Karpas-422 (cell line): ENCODE data around the gene KCNJ12. TPM values are rescaled to one million over a fixed set of nuclear protein-coding genes. Genes with fewer than 3 reads are reported as not detected.
"Not testable (repeated sequence)": the region's sequence is repeated elsewhere in the genome, so short reads cannot be mapped to it uniquely, and the experiment has no call there.

Experiments
- DNase-seq: peaks from one replicate; pipeline ENCODE4 v3.0.0-alpha.2; 2015
- H2AFZ ChIP-seq: fragments of 200-600 bp; sonication (generic); 2 replicates; pipeline ENCODE4 v1.6.1; 2014; ENCODE audit warnings: antibody characterized with exemption, low read length, mixed read lengths
- H3K27ac ChIP-seq: fragments of 200-600 bp; sonication (generic); 2 replicates; pipeline ENCODE4 v1.5.1; 2014; ENCODE audit warnings: mild to moderate bottlenecking, low read length, moderate library complexity
- H3K27me3 ChIP-seq: fragments of 200-600 bp; sonication (generic); 2 replicates; pipeline ENCODE4 v1.6.1; 2014; ENCODE audit warnings: low read length, mixed read lengths
- H3K36me3 ChIP-seq: fragments of 200-600 bp; sonication (generic); 2 replicates; pipeline ENCODE4 v1.6.1; 2014; ENCODE audit warnings: low read length, mixed read lengths; ENCODE audit not compliant: insufficient read depth
- H3K4me1 ChIP-seq: fragments of 200-600 bp; sonication (generic); 2 replicates; pipeline ENCODE4 v1.6.1; 2014; ENCODE audit warnings: mild to moderate bottlenecking, low read length, mixed read lengths
- H3K4me2 ChIP-seq: fragments of 200-600 bp; sonication (generic); 2 replicates; pipeline ENCODE4 v1.6.1; 2014; ENCODE audit warnings: low read length, low read depth, mild to moderate bottlenecking; ENCODE audit not compliant: poor library complexity, severe bottlenecking
- H3K4me3 ChIP-seq: fragments of 200-600 bp; sonication (generic); 2 replicates; pipeline ENCODE4 v1.5.1; 2014; ENCODE audit warnings: mild to moderate bottlenecking, antibody characterized with exemption, low read length, mixed read lengths
- H3K79me2 ChIP-seq: fragments of 200-600 bp; sonication (generic); 2 replicates; pipeline ENCODE4 v1.6.1; 2014; ENCODE audit warnings: mild to moderate bottlenecking, low read length, mixed read lengths
- H3K9ac ChIP-seq: fragments of 200-600 bp; sonication (generic); 2 replicates; pipeline ENCODE4 v1.6.0; 2014; ENCODE audit warnings: low read length
- H3K9me2 ChIP-seq: fragments of 200-600 bp; sonication (generic), shearing (Covaris generic); replicated peaks from 2 replicates; pipeline ENCODE4 v1.6.0; 2014; ENCODE audit warnings: mild to moderate bottlenecking, low read length, moderate library complexity; ENCODE audit not compliant: insufficient read depth
- H3K9me3 ChIP-seq: fragments of 300-700, 200-600 bp; sonication (generic); 2 replicates; pipeline ENCODE4 v1.6.1; 2014; ENCODE audit warnings: low read length, mixed read lengths
- H4K20me1 ChIP-seq: fragments of 200-600 bp; sonication (generic); 2 replicates; pipeline ENCODE4 v1.6.1; 2014; ENCODE audit warnings: mild to moderate bottlenecking, antibody characterized with exemption, low read length, low read depth; ENCODE audit not compliant: insufficient read depth
- total RNA-seq: library from RNA; depleted of rRNA; stranded (reverse); fragments of >200 nt; shearing (Covaris generic); gene quantifications from 2 replicates; pipeline ENCODE4 v1.2.3, GENCODE V29; 2014; ENCODE audit warnings: low replicate concordance

The KCNJ12 gene
- total RNA-seq, 1 experiment from 2014 or later: 0.22 TPM

DNA sequence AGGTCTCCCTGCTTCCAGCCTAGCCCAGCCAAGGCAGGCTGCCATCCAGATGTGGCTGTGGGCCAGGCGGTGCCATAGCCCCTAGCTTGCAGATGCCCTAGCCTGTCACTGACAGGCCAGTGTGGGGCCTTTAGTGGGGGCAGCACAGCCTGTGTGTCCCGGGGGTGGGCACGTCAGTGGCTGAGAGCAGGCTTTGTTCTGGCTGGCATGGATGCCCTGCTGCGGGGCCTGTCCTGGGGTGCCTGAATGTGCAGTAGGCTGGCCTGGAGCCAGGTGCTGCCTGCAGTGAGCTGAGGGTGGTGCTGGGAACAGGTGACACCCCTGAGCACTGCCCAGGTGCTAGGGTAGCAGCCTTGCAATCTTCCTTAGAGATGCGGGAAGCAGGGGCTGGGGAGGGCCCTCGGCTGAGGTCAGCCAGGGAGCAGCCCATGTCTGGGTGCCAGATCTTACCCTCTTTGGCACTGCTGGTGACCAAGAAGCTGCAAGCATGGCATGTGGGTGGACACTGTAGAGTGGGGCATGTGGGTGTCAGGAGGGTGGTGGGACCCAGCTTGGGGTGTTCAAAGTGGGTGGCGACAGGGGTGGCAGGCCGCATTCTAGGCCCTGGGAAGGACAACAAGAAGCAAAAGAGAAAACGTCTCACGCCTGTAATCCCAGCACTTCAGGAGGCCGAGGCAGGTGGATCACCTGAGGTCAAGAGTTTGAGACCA is 37.6 kb downstream of the KCNJ12 start:
- not testable (repeated sequence) for H3K4me3 ChIP-seq, DNase-seq, H3K4me1 ChIP-seq, H3K36me3 ChIP-seq, H3K9me2 ChIP-seq, H3K9me3 ChIP-seq, H3K9ac ChIP-seq, H3K27ac ChIP-seq, H3K27me3 ChIP-seq, H3K4me2 ChIP-seq, H3K79me2 ChIP-seq, H4K20me1 ChIP-seq, H2AFZ ChIP-seq

DNA sequence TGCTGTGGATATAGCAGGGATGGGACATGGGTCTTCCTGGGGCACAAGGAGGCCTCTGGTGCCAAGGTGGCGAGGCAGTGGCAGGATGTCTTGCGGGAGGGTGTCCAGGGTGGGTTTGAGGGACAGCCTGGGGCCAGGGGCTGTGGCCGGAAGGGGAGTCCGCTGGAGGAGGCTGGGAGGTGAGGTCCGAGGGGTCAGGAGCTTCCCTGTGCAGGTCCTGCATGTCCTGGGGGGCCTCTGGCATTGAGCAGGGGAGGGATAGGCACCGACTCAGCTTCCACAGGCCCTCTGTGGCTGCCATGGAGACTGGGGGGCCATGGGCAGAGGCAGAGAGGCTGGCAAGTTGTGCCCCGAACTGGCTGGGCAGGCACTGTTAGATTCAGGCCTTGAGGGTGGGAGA is 38.5 kb downstream of the KCNJ12 start:
- H2AFZ ChIP-seq, H3K4me1 ChIP-seq, H3K4me3 ChIP-seq, H3K9me2 ChIP-seq, H3K9ac ChIP-seq, H3K27me3 ChIP-seq, DNase-seq, H4K20me1 ChIP-seq, H3K36me3 ChIP-seq, H3K79me2 ChIP-seq, H3K9me3 ChIP-seq, H3K27ac ChIP-seq, H3K4me2 ChIP-seq: not testable (repeated sequence)

DNA sequence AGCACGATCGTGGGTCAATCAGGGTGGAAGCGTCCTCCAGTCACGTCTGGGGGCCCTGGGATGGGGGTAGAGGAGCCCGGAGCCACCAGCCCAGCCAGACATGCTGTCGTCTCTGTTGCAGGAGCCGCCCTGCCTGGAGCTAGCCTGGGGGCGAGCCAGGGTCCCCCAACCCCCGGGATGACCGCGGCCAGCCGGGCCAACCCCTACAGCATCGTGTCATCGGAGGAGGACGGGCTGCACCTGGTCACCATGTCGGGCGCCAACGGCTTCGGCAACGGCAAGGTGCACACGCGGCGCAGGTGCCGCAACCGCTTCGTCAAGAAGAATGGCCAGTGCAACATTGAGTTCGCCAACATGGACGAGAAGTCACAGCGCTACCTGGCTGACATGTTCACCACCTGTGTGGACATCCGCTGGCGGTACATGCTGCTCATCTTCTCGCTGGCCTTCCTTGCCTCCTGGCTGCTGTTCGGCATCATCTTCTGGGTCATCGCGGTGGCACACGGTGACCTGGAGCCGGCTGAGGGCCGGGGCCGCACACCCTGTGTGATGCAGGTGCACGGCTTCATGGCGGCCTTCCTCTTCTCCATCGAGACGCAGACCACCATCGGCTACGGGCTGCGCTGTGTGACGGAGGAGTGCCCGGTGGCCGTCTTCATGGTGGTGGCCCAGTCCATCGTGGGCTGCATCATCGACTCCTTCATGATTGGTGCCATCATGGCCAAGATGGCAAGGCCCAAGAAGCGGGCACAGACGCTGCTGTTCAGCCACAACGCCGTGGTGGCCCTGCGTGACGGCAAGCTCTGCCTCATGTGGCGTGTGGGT is 39.2 kb downstream of the KCNJ12 start:
- not testable (repeated sequence) for H3K36me3 ChIP-seq, DNase-seq

GRCh38 chr17:21416471-21416981 is 40.4 kb downstream of the KCNJ12 start:
- not testable (repeated sequence) for H3K79me2 ChIP-seq, DNase-seq, H3K27ac ChIP-seq, H2AFZ ChIP-seq, H3K9me3 ChIP-seq, H3K27me3 ChIP-seq, H3K4me2 ChIP-seq, H3K4me1 ChIP-seq, H3K9ac ChIP-seq, H3K9me2 ChIP-seq, H3K4me3 ChIP-seq, H4K20me1 ChIP-seq, H3K36me3 ChIP-seq

More for the DNA sequence above, 39.2 kb downstream of the KCNJ12 start:
- not testable (repeated sequence) for H3K9ac ChIP-seq, H3K4me1 ChIP-seq, H3K79me2 ChIP-seq, H3K27me3 ChIP-seq, H2AFZ ChIP-seq, H3K9me3 ChIP-seq, H3K4me3 ChIP-seq, H3K27ac ChIP-seq, H3K4me2 ChIP-seq, H4K20me1 ChIP-seq, H3K9me2 ChIP-seq

DNA sequence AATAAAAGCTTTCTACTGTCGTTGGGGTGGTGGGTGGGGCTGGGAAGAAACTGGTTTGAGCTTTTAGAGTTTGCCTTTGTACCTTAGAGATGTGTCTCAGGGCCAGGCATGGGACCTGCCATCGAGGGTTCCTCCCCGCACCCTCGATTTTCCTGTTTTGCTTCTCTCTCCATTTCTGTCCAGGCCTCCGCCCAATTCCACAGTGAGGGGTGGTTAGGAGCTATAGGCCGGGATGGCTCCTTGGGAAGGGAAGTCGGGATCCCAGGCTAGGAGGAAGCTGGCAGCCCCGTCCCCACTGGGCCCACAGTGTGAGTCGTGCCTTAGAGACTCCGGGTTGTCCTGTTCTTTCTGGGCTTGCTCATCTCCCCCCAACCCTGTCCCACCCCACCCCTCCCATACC is 41.2 kb downstream of the KCNJ12 start:
- H3K36me3 ChIP-seq, H2AFZ ChIP-seq, H3K4me2 ChIP-seq, H4K20me1 ChIP-seq, H3K27me3 ChIP-seq, H3K9me3 ChIP-seq, H3K9me2 ChIP-seq, H3K27ac ChIP-seq, H3K79me2 ChIP-seq, DNase-seq, H3K4me3 ChIP-seq, H3K9ac ChIP-seq, H3K4me1 ChIP-seq: not testable (repeated sequence)

- Histone ChIP-seq H3K4me2 (no peak overlapping the region), H3K9me3 (no peaks in the 10 kb centered on the region), H3K27me3 (no peaks in the 10 kb centered on the region), H3K36me3 (no peaks in the 10 kb centered on the region), H4K20me1 (no peaks in the 10 kb centered on the region), H3K9ac (no peak overlapping the region), H2AFZ (no peak overlapping the region), H3K4me3 (no peak overlapping the region), H3K27ac (no peak overlapping the region), H3K9me2 (no peaks in the 10 kb centered on the region), H3K79me2 (no peaks in the 10 kb centered on the region), H3K4me1 (peaks cover 3% of the 10 kb centered on the region; the same call in 1 of the 2 replicates)
- DNase-seq: no peak
Measured at GRCh38 chr17:21417921-21418320, 41.8 kb downstream of the KCNJ12 start.

DNA sequence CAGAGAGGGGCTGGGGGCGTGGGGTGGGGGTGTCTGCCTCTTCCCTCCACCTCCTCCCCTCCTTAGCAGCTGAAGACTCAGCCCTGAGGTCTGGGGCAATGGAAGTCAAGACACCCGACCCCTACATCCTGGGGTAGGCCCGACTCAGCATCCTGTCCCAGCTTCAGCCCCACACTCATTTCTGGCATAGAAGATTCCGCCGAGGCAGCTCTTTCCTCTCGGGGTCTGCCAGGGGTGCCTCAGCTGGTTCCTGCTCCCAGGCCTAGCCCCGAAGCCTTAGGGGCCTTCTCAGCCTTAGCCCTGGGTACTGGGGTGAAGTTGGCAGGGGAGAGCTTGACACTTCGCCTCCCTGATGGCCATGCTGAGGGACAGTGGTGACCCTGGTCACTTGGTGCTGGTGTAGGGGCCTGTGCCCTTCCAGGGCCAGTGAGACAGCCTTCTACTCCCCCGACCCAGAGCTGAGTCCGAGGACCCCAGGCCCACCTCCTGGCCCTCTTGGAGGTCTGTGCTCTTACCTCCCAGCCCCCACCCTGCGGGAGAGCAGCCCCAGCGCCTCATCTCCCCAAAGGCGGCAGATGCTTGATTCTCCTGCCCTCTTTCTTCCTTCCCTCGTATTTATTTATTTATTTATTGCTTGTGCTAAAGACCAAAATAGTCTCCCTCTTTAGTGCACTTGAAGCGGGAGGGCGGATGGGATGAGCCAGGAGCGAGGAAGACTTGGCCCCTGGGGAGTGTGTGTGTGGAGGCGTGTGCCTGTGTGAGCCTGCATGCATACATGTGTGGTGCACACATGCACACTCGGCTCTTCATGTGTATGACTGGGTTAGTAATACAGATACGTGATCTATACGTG is 42.5 kb downstream of the KCNJ12 start:
- H3K27ac ChIP-seq: no peak overlapping the region
- DNase-seq: no peak
- peaks cover under 1% of the 10 kb centered on the region; the same call in 1 of the 2 replicates for H3K4me1 ChIP-seq
- no peaks in the 10 kb centered on the region for H3K36me3 ChIP-seq
- no peak overlapping the region for H3K4me3 ChIP-seq
- H3K4me2 ChIP-seq: no peak overlapping the region
- no peaks in the 10 kb centered on the region for H3K9me3 ChIP-seq
- H3K9me2 ChIP-seq: no peaks in the 10 kb centered on the region
- no peak overlapping the region for H2AFZ ChIP-seq
- no peaks in the 10 kb centered on the region for H3K79me2 ChIP-seq
- H4K20me1 ChIP-seq: no peaks in the 10 kb centered on the region
- H3K9ac ChIP-seq: no peak overlapping the region
- no peaks in the 10 kb centered on the region for H3K27me3 ChIP-seq
